Mucosa of gallbladder (tissue), 1 donor: ENCODE data around the gene OR1E1. TPM values are rescaled to one million over a fixed set of nuclear protein-coding genes. Genes with fewer than 3 reads are reported as not detected.

Experiments used
- total RNA-seq: library from RNA; stranded (reverse); gene quantifications from one replicate; pipeline ENCODE4 v1.2.1, GENCODE V29; 2021
- donor health status: DM: no; HTN: no; CAD: no.

The OR1E1 gene
- total RNA-seq, 1 donor from 2014 or later, result not detected

Other genes starting within 250 kb of the OR1E1 start
- gene OR1A2, start 200.9 kb downstream of the OR1E1 start, total RNA-seq, result not detected
- gene OR1A1, start 190.7 kb downstream of the OR1E1 start, total RNA-seq, result not detected
- 0.81 TPM for gene OR3A1, start 100.0 kb downstream of the OR1E1 start, total RNA-seq
- 3.0 TPM for gene OR3A2, start 12.1 kb downstream of the OR1E1 start, total RNA-seq
- not detected for gene OR3A3, start 13.0 kb upstream of the OR1E1 start, total RNA-seq
- not detected for gene OR1E2, start 35.4 kb upstream of the OR1E1 start, total RNA-seq
- 0.32 TPM for gene SPATA22, start 73.4 kb upstream of the OR1E1 start, total RNA-seq
- 2.4 TPM for gene ASPA, start 77.6 kb upstream of the OR1E1 start, total RNA-seq
- gene TRPV3, start 159.4 kb upstream of the OR1E1 start, total RNA-seq, result 5.7 TPM
- 6.4 TPM for gene TRPV1, start 211.0 kb upstream of the OR1E1 start, total RNA-seq
- gene SHPK, start 237.8 kb upstream of the OR1E1 start, total RNA-seq, result 14.5 TPM
- 13.4 TPM for gene CTNS, start 238.3 kb upstream of the OR1E1 start, total RNA-seq